AG04449 (cell line): Measurements from ENCODE around the gene KHDC1.

ENCODE experiments used
- CTCF ChIA-PET: fragments of 350-600 bp; formaldehyde crosslinking; extraction: SDS; loops from one replicate; lab custom pipeline; 2021; ENCODE audit warnings: antibody characterized with exemption; lab: Yijun Ruan, JAX
- POLR2A ChIA-PET: fragments of 400-600, 350-600 bp; formaldehyde crosslinking; extraction: SDS; loops from one replicate; lab custom pipeline; 2020; ENCODE audit warnings: antibody characterized with exemption, inconsistent platforms; lab: Yijun Ruan, JAX
- DNase-seq: peaks from one replicate; pipeline ENCODE4 v3.0.0-alpha.2; 2010; ENCODE audit warnings: low read depth, low spot score
- H3K4me3 ChIP-seq: 2 replicates; pipeline ENCODE4 v1.5.1; 2011; ENCODE audit warnings: low read depth, mild to moderate bottlenecking, control low read depth, low read length
- TF ChIP-seq, protein P1 (sequence below): IDR thresholded peaks from one replicate; pipeline ENCODE4 v1.5.1; 2011; ENCODE audit warnings: mild to moderate bottlenecking, moderate library complexity, low read length, control low read depth, inconsistent platforms; ENCODE audit not compliant: insufficient read depth; ENCODE audit errors: missing control alignments

KHDC1 gene

GRCh38 chr6:73302339-73302738 is 39.3 kb upstream of the KHDC1 start:
- H3K4me3 ChIP-seq = no peak overlapping the region
- ChIA-PET POLR2A (no interaction called here), CTCF (interaction anchor here (1.2 to 7.8 kb wide), 2 partner anchors 12 to 16 kb away, joined by 4 to 49 read pairs; no protein-coding TSS in a partner anchor)
- TF ChIP-seq, protein P1, sequence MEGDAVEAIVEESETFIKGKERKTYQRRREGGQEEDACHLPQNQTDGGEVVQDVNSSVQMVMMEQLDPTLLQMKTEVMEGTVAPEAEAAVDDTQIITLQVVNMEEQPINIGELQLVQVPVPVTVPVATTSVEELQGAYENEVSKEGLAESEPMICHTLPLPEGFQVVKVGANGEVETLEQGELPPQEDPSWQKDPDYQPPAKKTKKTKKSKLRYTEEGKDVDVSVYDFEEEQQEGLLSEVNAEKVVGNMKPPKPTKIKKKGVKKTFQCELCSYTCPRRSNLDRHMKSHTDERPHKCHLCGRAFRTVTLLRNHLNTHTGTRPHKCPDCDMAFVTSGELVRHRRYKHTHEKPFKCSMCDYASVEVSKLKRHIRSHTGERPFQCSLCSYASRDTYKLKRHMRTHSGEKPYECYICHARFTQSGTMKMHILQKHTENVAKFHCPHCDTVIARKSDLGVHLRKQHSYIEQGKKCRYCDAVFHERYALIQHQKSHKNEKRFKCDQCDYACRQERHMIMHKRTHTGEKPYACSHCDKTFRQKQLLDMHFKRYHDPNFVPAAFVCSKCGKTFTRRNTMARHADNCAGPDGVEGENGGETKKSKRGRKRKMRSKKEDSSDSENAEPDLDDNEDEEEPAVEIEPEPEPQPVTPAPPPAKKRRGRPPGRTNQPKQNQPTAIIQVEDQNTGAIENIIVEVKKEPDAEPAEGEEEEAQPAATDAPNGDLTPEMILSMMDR = no peak
- DNase-seq = no peak

DNA sequence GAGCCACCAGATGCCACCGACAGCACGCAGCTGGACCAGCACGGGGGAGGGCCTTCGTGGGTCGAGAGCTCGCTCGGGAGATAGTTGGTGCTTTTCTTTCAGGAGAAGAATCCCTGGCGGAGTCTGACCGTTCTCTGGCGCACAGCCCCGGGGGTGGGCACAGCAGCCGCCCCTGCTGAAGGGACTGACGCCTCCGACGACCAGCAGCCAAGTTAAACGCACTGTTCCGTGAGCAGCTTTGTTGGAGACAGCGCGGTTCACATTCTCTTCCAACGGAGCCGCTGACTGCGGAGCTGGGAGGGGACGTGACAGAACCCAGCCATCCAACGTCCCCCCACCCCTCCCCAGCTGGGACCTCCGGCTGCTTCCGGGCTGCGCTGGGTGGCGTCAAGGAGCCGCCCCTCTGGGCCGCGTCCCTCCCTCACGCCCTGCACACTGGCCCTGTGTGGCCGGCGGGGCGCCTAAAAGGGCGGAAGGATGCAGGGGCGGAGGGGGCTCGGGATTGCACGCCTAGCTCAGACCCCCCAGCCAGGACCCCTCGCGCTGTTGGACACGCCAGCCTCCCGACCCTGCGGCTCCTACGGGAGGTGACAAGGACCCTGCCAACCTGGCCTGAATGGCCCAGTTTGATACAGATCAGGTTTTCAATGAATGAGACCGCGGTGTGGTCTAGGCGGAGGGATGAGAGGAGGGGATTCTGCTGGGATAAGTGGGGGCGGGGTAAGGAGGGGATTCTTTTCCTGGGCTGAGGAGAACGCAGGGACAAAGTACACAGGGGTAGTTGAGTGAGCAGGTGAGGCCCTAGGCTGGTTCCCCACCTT is 36.4 kb upstream of the KHDC1 start:
- TF ChIP-seq, protein P1 = no peak
- POLR2A ChIA-PET = no interaction called here
- peak overlapping the region; percentile 15; the same call in 1 of the 2 replicates for H3K4me3 ChIP-seq
- DNase-seq = no peak
- CTCF ChIA-PET = interaction anchor here (1.1 to 2.2 kb wide), 4 partner anchors 8 to 28 kb away, joined by 3 to 8 read pairs (median 6); no protein-coding TSS in a partner anchor

DNA sequence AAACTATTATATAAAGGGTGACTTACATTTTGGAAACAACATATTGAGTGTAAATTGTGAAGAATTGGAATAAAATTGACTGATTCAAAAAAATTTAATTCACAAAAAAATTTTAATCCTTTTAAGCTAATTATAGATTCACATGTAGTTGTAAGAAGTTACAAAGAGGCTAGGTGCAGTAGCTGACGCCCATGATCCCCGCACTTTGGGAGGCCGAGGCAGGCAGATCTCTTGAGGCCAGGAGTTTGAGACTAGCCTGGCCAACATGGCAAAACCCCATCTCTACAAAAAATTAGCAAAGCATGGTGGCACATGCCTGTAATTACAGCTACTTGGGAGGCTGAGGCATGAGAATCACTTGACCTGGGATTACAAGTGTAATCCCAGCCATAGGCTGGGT is 30.3 kb upstream of the KHDC1 start:
- TF ChIP-seq, protein P1 = no peak
- no peak overlapping the region for H3K4me3 ChIP-seq
- ChIA-PET CTCF (interaction anchor here (1.3 to 3.3 kb wide), 3 partner anchors 7 to 34 kb away, joined by 4 to 16 read pairs (median 14); no protein-coding TSS in a partner anchor), POLR2A (no interaction called here)
- DNase-seq = no peak

GRCh38 chr6:73290435-73290834 is 27.4 kb upstream of the KHDC1 start:
- ChIA-PET POLR2A (interaction anchor here (1.4 kb wide), 1 partner anchor 19 kb away, joined by 5 read pairs; no protein-coding TSS in a partner anchor), CTCF (interaction anchor here (0.9 to 10.2 kb wide), 6 partner anchors 10 to 98 kb away, joined by 3 to 291 read pairs (median 4); no protein-coding TSS in a partner anchor)
- no peak for DNase-seq
- TF ChIP-seq, protein P1 = no peak
- H3K4me3 ChIP-seq = no peak overlapping the region

DNA sequence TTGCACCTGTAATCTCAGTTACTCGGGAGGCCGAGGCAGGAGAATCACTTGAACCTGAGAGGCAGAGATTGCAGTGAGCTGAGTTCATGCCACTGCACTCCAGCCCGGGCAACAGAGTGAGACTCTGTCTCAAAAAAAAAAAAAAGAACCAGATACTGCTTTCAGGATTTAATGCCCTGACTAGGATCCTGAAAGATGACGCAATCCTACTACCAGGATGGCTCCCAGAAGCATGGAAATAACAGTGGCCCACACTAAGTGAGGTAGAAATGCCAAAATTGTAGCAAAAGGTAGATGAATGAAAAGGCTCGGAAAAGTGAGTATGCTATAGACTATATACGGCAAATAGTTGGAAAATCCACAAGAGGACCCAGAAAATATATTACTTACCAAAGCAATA is 23.8 kb upstream of the KHDC1 start:
- DNase-seq = no peak
- no peak overlapping the region for H3K4me3 ChIP-seq
- TF ChIP-seq, protein P1 = no peak
- ChIA-PET CTCF (interaction anchor here (0.8 to 10.2 kb wide), 6 partner anchors 8 to 324 kb away, joined by 3 to 291 read pairs (median 10); no protein-coding TSS in a partner anchor), POLR2A (interaction anchor here (0.7 kb wide), 1 partner anchor 84 kb away, joined by 3 read pairs; no protein-coding TSS in a partner anchor)
